GM12873 (cell line): ENCODE measurements around the gene VEGFC.

Experiments
- CTCF ChIP-seq: IDR thresholded peaks from 2 replicates; pipeline ENCODE4 v1.5.1; 2012; ENCODE audit warnings: low read depth, mild to moderate bottlenecking, moderate library complexity, low read length, control low read depth; ENCODE audit not compliant: insufficient read depth; ENCODE audit errors: missing control alignments

Gene VEGFC

GRCh38 chr4:176762661-176763308, 29.9 kb downstream of the VEGFC start:
- no peak for TF ChIP-seq CTCF

- no peak for TF ChIP-seq CTCF
These were observed 30.9 kb downstream of the VEGFC start for GRCh38 chr4:176761872-176762271.

- TF ChIP-seq CTCF: no peak
These were observed 32.3 kb downstream of the VEGFC start for GRCh38 chr4:176760471-176760870.

GRCh38 chr4:176758731-176759130, 34.0 kb downstream of the VEGFC start:
- TF ChIP-seq CTCF: no peak

- no peak for TF ChIP-seq CTCF
These were observed 34.4 kb downstream of the VEGFC start for GRCh38 chr4:176758323-176758722.

DNA sequence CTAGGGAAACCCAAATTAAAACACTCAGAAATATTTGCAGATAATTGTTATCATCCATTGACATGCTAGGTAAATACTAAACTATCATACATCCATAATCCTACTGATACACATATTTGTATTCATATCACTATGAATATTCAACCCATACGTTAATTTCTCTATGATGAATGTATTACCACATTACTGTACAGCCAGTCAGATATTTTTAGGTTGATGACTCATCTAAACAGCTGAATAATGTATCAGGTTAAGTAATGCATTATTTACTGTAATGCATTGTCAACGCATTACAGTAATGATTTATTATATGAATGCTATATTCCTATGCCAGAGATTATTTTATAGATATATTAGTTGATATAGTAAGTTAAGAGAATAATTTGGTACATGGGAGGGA, 37.1 kb downstream of the VEGFC start:
- TF ChIP-seq CTCF: no peak

DNA sequence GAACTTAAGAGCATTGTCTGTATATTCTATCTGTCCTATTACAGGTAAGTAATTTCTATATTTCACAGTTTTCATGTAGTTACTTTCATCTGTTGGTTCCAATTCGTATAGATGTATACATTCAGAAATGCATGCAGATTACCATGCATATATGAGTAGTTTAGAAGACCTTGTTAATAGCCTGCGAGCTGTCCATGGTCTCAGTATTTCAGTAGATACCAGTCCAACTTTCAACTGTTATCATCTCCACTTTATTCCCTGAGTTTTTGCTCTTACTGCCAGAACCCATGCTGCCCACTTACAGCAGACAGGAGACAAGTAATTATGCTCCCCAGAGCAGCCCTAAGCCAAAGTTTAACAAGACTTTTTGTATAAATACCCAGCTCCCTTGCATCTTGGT, 37.7 kb downstream of the VEGFC start:
- no peak for TF ChIP-seq CTCF
